Stimulated activated CD8-positive, alpha-beta memory T cell treated with anti-CD3 and anti-CD28 coated beads, Interleukin-12 subunit alpha, Interleukin-12 subunit beta, amount 100 ng/mL, for 1 hour (primary cell): ENCODE data around the gene ALG9.
A peak's percentile ranks its signal among the peaks of the same experiment; 100 is the strongest.
"Not testable (repeated sequence)": the region's sequence is repeated elsewhere in the genome, so short reads cannot be mapped to it uniquely, and the experiment has no call there.

Experiments
- DNase-seq: peaks from one replicate; pipeline ENCODE4 v3.0.0-alpha.2; 2020; ENCODE audit warnings: low read depth

ALG9 gene

GRCh38 chr11:111795334-111795985 lies 75.9 kb downstream of the ALG9 start:
- DNase-seq = no peak

- no peak for DNase-seq
These were observed 77.5 kb downstream of the ALG9 start for GRCh38 chr11:111793863-111794262.

GRCh38 chr11:111792955-111793500 lies 78.4 kb downstream of the ALG9 start:
- DNase-seq = no peak

GRCh38 chr11:111792314-111792713 lies 79.1 kb downstream of the ALG9 start:
- no peak for DNase-seq

GRCh38 chr11:111788464-111788863 lies 82.9 kb downstream of the ALG9 start:
- no peak for DNase-seq

GRCh38 chr11:111788051-111788450 lies 83.3 kb downstream of the ALG9 start:
- DNase-seq = no peak

- no peak for DNase-seq
These were observed 85.4 kb downstream of the ALG9 start for GRCh38 chr11:111785886-111786412.

- no peak for DNase-seq
These were observed 86.3 kb downstream of the ALG9 start for GRCh38 chr11:111785076-111785475.

- DNase-seq = not testable (repeated sequence)
These were observed 87.1 kb downstream of the ALG9 start for GRCh38 chr11:111784311-111784710.

- no peak for DNase-seq
These were observed 89.2 kb downstream of the ALG9 start for GRCh38 chr11:111782109-111782741.

- no peak for DNase-seq
These were observed 92.3 kb downstream of the ALG9 start for GRCh38 chr11:111779118-111779517.

GRCh38 chr11:111778047-111778558 lies 93.3 kb downstream of the ALG9 start:
- no peak for DNase-seq

- DNase-seq = peak; percentile 6
These were observed 94.0 kb downstream of the ALG9 start for GRCh38 chr11:111777094-111778046.

- DNase-seq = no peak
These were observed 94.8 kb downstream of the ALG9 start for GRCh38 chr11:111776398-111777093.

- no peak for DNase-seq
These were observed 96.2 kb downstream of the ALG9 start for GRCh38 chr11:111774955-111775710.

- no peak for DNase-seq
These were observed 98.8 kb downstream of the ALG9 start for GRCh38 chr11:111772535-111772934.

- not testable (repeated sequence) for DNase-seq
These were observed 100.2 kb downstream of the ALG9 start for GRCh38 chr11:111771205-111771604.

- no peak for DNase-seq
These were observed 100.7 kb downstream of the ALG9 start for GRCh38 chr11:111770581-111771134.

- no peak for DNase-seq
These were observed 104.6 kb downstream of the ALG9 start for GRCh38 chr11:111766834-111767142.
